Left ventricle myocardium superior (tissue), 1 donor: ENCODE data around the gene BCL2L11. TPM values are rescaled to one million over a fixed set of nuclear protein-coding genes. Genes with fewer than 3 reads are reported as not detected.

Experiments
- ATAC-seq: fragments of 200-7000 bp; cut with Tn5 transposase; one replicate; pipeline ENCODE4 v1.9.1; 2020; ENCODE audit warnings: mild to moderate bottlenecking, moderate library complexity
- DNase-seq: peaks from one replicate; pipeline ENCODE4 v3.0.0-alpha.2; 2020
- intact Hi-C: fragments of 100-400 bp; cut with micrococcal nuclease; formaldehyde crosslinking; loops from one replicate; pipeline ENCODE4 v1.11.0; 2022
- total RNA-seq: library from RNA; stranded (reverse); fragmentation: NEBNext Ultra II Directional; extraction: Animal tissue kit (Norgen Biotek cat#: 25700); gene quantifications from one replicate; pipeline ENCODE4 v1.2.1, GENCODE V29; 2021
- donor health status: DM: no; HTN: yes; CAD: no; lungs with severe emphysema.

Gene BCL2L11
- total RNA-seq, 1 donor from 2014 or later = 10.1 TPM

DNA sequence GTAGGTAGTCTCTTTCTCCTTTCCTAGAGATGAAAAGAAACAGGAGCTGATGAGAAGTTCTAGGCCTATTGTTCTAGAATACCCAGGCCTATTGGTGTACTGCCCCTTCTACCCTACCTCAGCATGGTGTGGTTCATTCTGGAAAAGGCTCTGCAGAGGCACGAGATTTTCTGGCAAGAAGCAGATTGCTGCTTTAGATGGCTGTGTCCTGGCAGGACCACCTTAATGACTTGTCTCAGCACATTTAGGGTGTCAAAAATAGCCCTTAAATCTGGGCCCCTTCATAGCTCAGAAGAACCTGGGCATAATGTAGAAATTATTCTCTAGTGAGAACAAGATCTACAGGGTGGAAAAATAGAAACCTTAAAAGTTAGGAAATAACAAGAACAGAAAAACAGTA is 87.9 kb downstream of the BCL2L11 start:
- intact Hi-C loops = no loop called here
- ATAC-seq = no peak
- no peak for DNase-seq

DNA sequence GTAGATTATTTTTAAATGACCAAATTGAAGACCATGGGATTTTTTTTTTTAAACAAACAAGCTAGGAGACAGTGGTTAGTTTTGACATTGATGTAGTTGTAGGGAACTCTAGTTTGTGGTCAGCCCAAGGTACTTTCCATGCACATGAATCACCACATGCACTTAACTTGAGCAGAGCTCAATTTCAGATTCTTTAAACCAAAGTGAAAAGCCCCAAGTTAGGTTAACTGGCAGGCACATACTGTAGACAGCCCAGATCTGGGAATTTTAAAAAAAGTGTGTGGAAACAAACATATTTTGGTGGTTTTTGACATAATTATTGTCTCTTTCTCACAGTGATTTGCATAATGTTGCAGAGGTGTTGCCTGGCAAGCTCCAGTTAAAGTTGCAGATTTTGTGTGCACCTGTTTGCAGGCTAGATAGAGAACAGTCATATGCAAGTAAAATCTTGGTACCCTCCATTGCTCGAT is 88.4 kb downstream of the BCL2L11 start:
- intact Hi-C loops = no loop called here

DNA sequence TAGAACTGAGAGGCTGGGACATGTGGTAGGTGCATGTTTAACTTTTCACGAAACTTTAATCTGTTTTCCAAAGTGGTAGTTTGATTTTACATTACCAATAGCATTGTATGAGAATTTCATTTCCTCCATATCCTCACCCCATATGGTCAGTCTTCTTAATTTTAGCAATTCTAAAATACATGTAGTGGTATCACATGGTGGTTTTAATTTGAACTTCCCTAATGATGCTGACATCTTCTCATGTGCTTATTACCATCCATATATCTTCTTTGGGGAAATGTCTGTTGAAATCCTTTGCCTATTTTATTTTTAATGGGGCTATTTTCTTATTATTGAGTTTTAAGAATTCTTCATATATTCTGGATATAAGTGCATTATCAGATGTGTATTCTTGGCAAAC is 89.3 kb downstream of the BCL2L11 start:
- intact Hi-C loops = no loop called here
- DNase-seq = no peak
- no peak for ATAC-seq

More for the DNA sequence above, 88.4 kb downstream of the BCL2L11 start:
- ATAC-seq (no peak), DNase-seq (no peak)

DNA sequence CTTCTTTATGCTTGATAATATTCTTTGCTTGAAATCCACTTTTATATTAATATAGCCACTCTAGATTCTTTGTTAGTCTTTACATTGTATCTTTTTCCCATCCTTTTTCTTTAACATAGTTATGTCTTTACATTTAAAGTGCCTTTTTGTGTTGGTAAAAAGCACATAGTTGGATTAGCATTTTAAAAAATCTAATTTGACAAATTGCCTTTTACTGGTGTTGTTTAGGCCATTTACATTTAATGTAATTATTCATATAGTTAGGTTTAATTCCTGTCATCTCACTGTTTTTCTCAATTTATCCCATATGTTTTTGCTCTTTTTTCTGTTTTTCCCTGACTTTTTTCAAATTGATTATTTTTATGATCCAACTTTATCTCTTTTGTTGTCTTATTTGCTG is 93.2 kb downstream of the BCL2L11 start:
- intact Hi-C loops = no loop called here
- no peak for DNase-seq
- no peak for ATAC-seq

DNA sequence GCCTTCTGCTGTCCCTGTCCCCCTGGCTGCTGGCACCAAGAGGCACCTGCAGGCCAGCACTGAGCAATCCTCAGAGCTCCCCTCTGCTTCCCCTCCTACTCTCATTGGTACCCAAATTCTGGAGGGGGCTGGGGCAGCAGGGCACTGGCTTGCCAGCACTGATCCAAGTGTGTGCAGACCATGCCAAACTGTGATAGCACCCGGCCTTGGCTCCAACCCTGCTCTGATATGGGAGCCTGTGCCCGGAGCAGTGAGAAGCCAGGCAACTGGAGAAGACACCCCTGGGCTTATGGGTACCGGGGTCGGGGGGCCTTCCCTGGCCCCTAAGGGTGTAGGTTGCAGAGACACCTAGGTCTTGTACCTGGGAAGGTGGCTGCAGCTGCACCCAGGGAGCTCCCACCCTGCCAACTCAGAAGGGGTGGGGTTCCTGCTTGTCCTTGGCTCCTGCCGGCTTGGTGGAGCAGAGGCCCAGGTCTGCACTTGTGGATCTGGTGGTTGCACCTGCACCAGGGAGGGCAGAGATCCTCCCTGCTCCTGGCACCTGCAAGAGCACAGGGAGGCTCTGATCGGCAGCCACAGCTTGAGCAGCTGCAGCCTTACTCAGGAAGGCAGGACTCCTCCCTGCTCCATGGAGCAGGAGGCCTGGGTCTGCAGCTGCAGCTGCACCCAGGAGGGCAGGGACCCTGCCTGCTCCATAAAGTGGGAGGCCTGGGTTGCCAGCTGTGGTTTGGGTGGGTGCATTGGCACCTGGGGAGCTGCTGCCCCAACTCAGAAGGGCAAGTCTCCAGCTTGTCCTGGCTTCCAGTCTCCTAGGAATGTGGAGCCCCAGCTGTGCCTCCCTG is 96.3 kb downstream of the BCL2L11 start:
- DNase-seq (peak; percentile 59), ATAC-seq (peak; percentile 97)
- intact Hi-C loops = no loop called here
